Neural cell (in vitro differentiated cells): ENCODE data around the gene PIK3CG.

Source experiments
- CTCF ChIP-seq: fragments of 450-650 bp; IDR thresholded peaks from 2 replicates; pipeline ENCODE4 v1.5.1; 2014; ENCODE audit warnings: antibody characterized with exemption, mild to moderate bottlenecking, moderate library complexity; ENCODE audit not compliant: poor library complexity, severe bottlenecking
- EP300 ChIP-seq: fragments of 450-650 bp; conservative IDR thresholded peaks from 2 replicates; pipeline ENCODE4 v1.6.1; 2014; ENCODE audit warnings: antibody characterized with exemption, mild to moderate bottlenecking, moderate library complexity; ENCODE audit not compliant: poor library complexity, severe bottlenecking
- MXI1 ChIP-seq: fragments of 450-650 bp; conservative IDR thresholded peaks from 2 replicates; pipeline ENCODE4 v1.6.1; 2014; ENCODE audit warnings: antibody characterized with exemption, mild to moderate bottlenecking; ENCODE audit not compliant: poor library complexity, severe bottlenecking
- RAD21 ChIP-seq: fragments of 450-650 bp; conservative IDR thresholded peaks from 2 replicates; pipeline ENCODE4 v1.6.1; 2014; ENCODE audit warnings: antibody characterized with exemption, mild to moderate bottlenecking, moderate library complexity
- REST ChIP-seq: IDR thresholded peaks from 2 replicates; pipeline ENCODE4 v1.6.1; 2012; ENCODE audit warnings: borderline replicate concordance
- SMC3 ChIP-seq: fragments of 450-650 bp; conservative IDR thresholded peaks from 2 replicates; pipeline ENCODE4 v1.6.1; 2014; ENCODE audit warnings: antibody characterized with exemption, mild to moderate bottlenecking, moderate library complexity; ENCODE audit not compliant: poor library complexity
- TAF1 ChIP-seq: IDR thresholded peaks from 2 replicates; pipeline ENCODE4 v1.6.1; 2012; ENCODE audit warnings: low read depth

GRCh38 chr7:106875508-106875907 lies 10.4 kb downstream of the PIK3CG start:
- TF ChIP-seq CTCF (no peak), EP300 (no peak), MXI1 (no peak), REST (no peak), SMC3 (no peak), TAF1 (no peak), RAD21 (no peak)
